Measurements from ENCODE around the gene TPH2.

TPH2 gene

GRCh38 chr12:71969330-71969729 is 30.7 kb downstream of the TPH2 start:
- no peak overlapping the region for H3K4me2 ChIP-seq
- no peaks in the 10 kb centered on the region for H3K27me3 ChIP-seq (ENCODE audit: insufficient read depth, low read depth)
- H3K4me1 ChIP-seq (ENCODE audit: low read depth, poor library complexity, severe bottlenecking) = no peaks in the 10 kb centered on the region
- no peak for TF ChIP-seq CTCF (conservative IDR thresholded peaks at IDR 0.05; ENCODE audit: low read depth, low read length)
- H4K20me1 ChIP-seq (ENCODE audit: insufficient read depth) = no peaks in the 10 kb centered on the region
- no peak overlapping the region for H2AFZ ChIP-seq (ENCODE audit: low read depth)
- no peak overlapping the region for H3K9ac ChIP-seq
- no peak overlapping the region for H3K27ac ChIP-seq
- H3K4me3 ChIP-seq (IDR thresholded peaks at IDR 0.05; ENCODE audit: insufficient read depth, low read depth, low read length) = no peak overlapping the region
- H3K79me2 ChIP-seq (ENCODE audit: insufficient read depth, low read depth) = no peaks in the 10 kb centered on the region
- no peaks in the 10 kb centered on the region for H3K36me3 ChIP-seq (ENCODE audit: insufficient read depth)

GRCh38 chr12:71970031-71970430 is 31.4 kb downstream of the TPH2 start:
- Histone ChIP-seq H3K36me3 (ENCODE audit: insufficient read depth) (no peaks in the 10 kb centered on the region), H3K27ac (no peak overlapping the region), H3K27me3 (ENCODE audit: insufficient read depth, low read depth) (no peaks in the 10 kb centered on the region), H3K4me1 (ENCODE audit: low read depth, poor library complexity, severe bottlenecking) (no peaks in the 10 kb centered on the region), H3K4me3 (IDR thresholded peaks at IDR 0.05; ENCODE audit: insufficient read depth, low read depth, low read length) (no peak overlapping the region), H2AFZ (ENCODE audit: low read depth) (no peak overlapping the region), H4K20me1 (ENCODE audit: insufficient read depth) (no peaks in the 10 kb centered on the region), H3K79me2 (ENCODE audit: insufficient read depth, low read depth) (no peaks in the 10 kb centered on the region), H3K9ac (no peak overlapping the region), H3K4me2 (no peak overlapping the region)
- TF ChIP-seq CTCF (conservative IDR thresholded peaks at IDR 0.05; ENCODE audit: low read depth, low read length) = no peak

- Histone ChIP-seq H4K20me1 (ENCODE audit: insufficient read depth) (no peaks in the 10 kb centered on the region), H3K36me3 (ENCODE audit: insufficient read depth) (no peaks in the 10 kb centered on the region), H3K27ac (no peak overlapping the region), H3K4me1 (ENCODE audit: low read depth, poor library complexity, severe bottlenecking) (no peaks in the 10 kb centered on the region), H3K9ac (no peak overlapping the region), H3K4me3 (IDR thresholded peaks at IDR 0.05; ENCODE audit: insufficient read depth, low read depth, low read length) (no peak overlapping the region), H3K27me3 (ENCODE audit: insufficient read depth, low read depth) (no peaks in the 10 kb centered on the region), H3K4me2 (no peak overlapping the region), H3K79me2 (ENCODE audit: insufficient read depth, low read depth) (no peaks in the 10 kb centered on the region), H2AFZ (ENCODE audit: low read depth) (no peak overlapping the region)
- TF ChIP-seq CTCF (conservative IDR thresholded peaks at IDR 0.05; ENCODE audit: low read depth, low read length) = no peak
Observed at GRCh38 chr12:71972441-71973074, 33.9 kb downstream of the TPH2 start.

- no peak for TF ChIP-seq CTCF (conservative IDR thresholded peaks at IDR 0.05; ENCODE audit: low read depth, low read length)
- Histone ChIP-seq H3K36me3 (ENCODE audit: insufficient read depth) (no peaks in the 10 kb centered on the region), H2AFZ (ENCODE audit: low read depth) (no peak overlapping the region), H3K79me2 (ENCODE audit: insufficient read depth, low read depth) (no peaks in the 10 kb centered on the region), H3K4me3 (IDR thresholded peaks at IDR 0.05; ENCODE audit: insufficient read depth, low read depth, low read length) (no peak overlapping the region), H3K9ac (no peak overlapping the region), H3K27ac (no peak overlapping the region), H3K4me1 (ENCODE audit: low read depth, poor library complexity, severe bottlenecking) (no peaks in the 10 kb centered on the region), H4K20me1 (ENCODE audit: insufficient read depth) (no peaks in the 10 kb centered on the region), H3K4me2 (no peak overlapping the region), H3K27me3 (ENCODE audit: insufficient read depth, low read depth) (no peaks in the 10 kb centered on the region)
Observed at GRCh38 chr12:71973687-71974086, 35.0 kb downstream of the TPH2 start.
